Stimulated activated CD8-positive, alpha-beta memory T cell treated with anti-CD3 and anti-CD28 coated beads, Interleukin-12 subunit alpha, Interleukin-12 subunit beta, amount 100 ng/mL, for 24 hours (primary cell): ENCODE results near the gene EXOC7.
"Not testable (repeated sequence)": the region's sequence is repeated elsewhere in the genome, so short reads cannot be mapped to it uniquely, and the experiment has no call there.

ENCODE experiments used
- DNase-seq: peaks from one replicate; pipeline ENCODE4 v3.0.0-alpha.2; 2020; ENCODE audit errors: extremely low read depth

EXOC7 gene

GRCh38 chr17:76087531-76087930, 16.1 kb downstream of the EXOC7 start:
- DNase-seq, result no peak

- no peak for DNase-seq
Observed at GRCh38 chr17:76086384-76086783, 17.2 kb downstream of the EXOC7 start.

DNA sequence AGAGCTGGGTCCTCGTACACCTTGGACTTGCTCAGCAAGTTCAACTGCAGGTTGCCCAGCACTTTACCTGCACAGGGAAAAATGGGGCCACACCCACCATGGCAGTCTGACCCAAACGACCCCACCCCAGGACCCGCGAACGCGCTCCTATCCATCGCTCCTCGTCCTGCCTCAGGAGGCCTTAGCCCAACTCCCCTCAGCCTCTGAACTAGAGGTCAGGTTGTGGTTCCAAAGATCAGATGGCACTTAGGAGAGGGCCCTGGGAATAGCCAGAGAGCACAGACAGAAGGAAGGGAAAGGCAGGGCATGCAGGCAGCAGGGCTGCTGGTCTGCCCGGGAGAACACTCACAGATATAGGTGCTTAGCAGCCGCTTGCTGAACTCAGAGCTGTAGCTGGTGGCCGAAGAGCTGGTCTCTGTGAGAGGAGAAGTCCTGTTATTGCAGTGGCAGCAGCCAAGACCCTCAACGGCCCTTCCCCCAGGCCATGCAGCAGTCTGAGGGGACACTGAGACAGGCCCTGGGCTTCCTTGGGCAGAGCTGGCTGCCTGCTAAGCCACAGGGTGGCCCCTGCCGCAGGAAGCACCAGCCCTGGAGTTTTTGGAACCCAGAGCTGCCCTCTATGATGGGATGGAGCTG, 17.7 kb downstream of the EXOC7 start:
- no peak for DNase-seq

GRCh38 chr17:76085066-76085730, 18.4 kb downstream of the EXOC7 start:
- no peak for DNase-seq

- DNase-seq, result no peak
Observed at GRCh38 chr17:76083536-76084182, 19.9 kb downstream of the EXOC7 start.

GRCh38 chr17:76082326-76083251, 21.0 kb downstream of the EXOC7 start:
- DNase-seq, result no peak

DNA sequence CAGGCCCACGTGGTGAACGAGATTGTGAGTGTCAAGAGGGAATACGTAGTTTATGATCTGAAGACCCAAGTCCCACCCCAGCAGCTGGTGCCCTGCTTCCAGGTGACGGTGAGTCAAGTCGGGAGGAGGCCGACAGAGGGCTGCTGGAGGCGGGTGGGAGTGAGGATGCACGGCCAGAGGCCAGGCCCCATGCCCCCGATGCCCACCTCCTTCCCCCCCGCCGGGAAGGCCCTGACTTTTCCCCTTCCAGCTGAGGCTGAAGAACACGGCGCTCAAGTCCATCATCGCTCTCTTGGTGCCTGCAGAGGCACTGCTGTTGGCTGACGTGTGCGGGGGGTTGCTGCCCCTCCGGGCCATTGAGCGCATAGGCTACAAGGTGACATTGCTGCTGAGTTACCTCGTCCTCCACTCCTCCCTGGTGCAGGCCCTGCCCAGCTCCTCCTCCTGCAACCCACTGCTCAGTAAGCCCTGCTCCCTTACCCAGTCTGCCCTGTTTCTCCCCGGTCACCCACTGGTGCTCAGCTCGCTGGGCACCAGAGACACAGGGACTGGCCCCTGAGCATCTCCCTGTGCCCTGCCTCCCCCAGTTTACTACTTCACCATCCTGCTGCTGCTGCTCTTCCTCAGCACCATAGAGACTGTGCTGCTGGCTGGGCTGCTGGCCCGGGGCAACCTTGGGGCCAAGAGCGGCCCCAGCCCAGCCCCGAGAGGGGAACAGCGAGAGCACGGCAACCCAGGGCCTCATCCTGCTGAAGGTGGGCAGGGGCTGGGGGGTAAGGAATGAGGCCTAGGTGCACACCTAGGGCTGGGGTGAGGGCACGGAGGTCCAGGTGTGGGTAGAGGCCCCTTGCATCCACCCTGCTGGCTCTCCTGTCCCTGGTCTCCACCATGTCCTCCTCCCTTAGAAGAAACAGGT, 22.0 kb downstream of the EXOC7 start:
- DNase-seq, result no peak

- DNase-seq, result no peak
Observed at GRCh38 chr17:76080768-76081287, 22.8 kb downstream of the EXOC7 start.

DNA sequence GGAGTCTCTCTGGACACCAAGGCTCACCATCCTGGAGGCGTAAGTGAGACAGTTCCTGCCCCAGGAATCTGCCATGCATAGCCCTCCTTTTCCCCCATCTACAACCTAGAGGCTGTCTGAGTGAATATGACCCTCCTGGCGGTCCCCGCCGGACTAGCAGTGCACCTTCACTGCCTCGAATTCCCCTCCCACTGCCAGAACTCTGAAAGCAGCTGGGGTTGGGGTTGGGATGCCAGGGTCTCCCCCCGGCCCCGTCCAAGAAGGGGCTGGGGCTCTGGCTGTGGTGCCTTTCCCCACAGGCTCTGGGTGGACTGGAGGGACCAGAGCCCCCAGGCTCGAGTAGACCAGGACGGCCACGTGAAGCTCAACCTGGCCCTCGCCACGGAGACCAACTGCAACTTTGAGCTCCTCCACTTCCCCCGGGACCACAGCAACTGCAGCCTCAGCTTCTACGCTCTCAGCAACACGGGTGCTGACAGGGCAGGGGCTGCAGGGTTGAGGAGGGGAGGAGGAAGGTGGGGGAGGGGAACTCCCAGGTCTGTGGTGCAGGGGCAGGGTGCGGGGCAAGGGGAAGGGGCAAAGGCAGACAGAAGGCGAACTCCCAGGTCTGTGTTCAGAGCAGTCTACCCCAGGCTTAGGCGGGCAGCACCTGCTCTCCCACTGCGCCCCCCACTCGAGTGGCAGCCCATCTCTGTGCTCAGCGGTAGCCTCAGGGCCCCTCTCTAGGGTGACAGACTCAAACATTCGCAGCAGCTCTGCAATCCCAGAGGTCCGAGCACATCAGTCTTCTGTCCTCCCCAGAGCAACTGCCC, 23.4 kb downstream of the EXOC7 start:
- DNase-seq, result no peak

- DNase-seq, result no peak
Observed at GRCh38 chr17:76079535-76079955, 24.0 kb downstream of the EXOC7 start.

DNA sequence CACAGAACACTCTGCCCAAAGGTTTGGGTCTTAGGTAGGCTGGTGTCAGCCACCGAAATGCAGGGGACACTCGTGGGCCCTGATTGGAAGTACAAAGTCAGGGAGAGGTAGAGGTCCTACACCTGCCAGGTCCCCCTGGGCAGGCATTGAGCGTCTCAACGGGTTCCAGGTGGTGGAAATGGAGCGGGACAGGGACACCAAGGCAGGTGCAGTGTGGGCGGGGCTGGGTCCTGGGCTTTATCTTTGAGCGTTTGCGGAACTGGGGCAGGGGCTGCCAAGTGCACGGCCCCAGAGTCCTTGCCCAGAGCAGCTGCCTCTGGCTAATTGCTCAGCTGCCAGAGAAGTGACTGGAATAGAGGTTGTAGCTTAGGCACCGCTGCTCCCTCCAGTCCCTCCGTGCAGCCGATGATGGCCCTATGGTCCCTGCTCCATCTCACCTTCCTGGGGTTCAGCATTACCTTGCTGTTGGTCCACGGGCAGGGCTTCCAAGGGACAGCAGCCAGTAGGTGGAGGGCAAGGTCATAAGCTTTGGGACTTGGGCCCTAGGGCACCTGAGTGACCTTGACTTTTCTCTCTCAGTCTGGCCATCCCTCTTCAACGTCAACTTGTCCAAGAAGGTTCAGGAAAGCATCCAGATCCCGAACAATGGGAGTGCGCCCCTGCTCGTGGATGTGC, 24.6 kb downstream of the EXOC7 start, which contains the start of gene ZACN:
Gene ZACN (plus strand): TSS at position 323 of the 675 bp plus-strand sequence. CDS start 83 bp downstream, at position 406.
- no peak for DNase-seq

DNA sequence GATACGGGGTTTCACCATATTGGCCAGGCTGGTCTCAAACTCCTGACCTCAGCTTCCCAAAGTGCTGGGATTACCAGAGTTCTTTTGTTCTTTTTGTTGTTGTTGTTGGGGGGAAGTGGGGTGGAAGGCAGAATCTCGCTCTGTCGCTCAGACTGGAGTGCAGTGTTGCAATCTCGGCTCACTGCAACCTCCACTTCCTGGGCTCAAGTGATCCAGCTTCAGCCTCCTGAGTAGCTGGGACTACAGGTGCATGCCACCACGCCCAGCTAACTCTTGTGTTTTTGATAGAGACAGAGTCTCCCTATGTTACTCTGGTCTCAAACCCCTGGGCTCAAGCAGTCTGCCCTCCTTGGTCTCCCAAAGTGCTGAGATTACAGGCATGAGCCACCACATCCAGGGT, 25.2 kb downstream of the EXOC7 start:
- not testable (repeated sequence) for DNase-seq

DNA sequence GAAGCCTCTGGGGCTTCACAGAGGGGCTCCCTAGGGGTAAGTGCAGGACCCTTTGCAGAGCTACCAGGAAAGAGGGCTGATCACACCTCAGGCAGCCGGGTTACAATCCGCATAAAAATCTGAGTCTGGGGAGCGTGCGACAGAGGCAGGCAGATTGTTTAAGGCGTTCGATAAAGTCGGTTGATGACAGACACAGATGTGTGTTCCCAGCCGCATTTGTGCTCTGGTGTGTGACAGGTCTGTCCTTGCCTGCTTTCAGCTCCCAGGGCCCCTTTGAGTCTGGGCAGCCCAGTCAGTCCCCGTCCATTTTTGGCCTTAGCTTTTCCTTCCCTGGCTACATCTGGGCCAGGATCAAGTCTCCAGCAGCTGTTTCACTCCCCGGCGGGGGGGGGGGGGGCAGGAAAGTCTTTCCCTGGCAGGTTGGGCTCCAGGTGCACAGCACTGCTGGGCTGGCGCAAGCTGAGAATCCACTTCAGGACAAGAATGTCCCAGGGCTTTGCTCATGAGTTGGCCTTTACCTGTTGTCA, 25.9 kb downstream of the EXOC7 start:
- no peak for DNase-seq

DNA sequence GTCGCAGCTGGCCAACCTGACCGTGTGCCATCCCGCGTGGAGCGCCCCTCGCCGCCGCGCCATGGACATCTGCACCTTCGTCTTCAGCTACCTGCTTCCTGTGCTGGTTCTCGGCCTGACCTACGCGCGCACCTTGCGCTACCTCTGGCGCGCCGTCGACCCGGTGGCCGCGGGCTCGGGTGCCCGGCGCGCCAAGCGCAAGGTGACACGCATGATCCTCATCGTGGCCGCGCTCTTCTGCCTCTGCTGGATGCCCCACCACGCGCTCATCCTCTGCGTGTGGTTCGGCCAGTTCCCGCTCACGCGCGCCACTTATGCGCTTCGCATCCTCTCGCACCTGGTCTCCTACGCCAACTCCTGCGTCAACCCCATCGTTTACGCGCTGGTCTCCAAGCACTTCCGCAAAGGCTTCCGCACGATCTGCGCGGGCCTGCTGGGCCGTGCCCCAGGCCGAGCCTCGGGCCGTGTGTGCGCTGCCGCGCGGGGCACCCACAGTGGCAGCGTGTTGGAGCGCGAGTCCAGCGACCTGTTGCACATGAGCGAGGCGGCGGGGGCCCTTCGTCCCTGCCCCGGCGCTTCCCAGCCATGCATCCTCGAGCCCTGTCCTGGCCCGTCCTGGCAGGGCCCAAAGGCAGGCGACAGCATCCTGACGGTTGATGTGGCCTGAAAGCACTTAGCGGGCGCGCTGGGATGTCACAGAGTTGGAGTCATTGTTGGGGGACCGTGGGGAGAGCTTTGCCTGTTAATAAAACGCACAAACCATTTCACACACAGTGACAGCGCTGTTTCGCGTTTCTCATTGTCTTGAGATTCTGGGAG, 26.6 kb downstream of the EXOC7 start:
- DNase-seq, result no peak

DNA sequence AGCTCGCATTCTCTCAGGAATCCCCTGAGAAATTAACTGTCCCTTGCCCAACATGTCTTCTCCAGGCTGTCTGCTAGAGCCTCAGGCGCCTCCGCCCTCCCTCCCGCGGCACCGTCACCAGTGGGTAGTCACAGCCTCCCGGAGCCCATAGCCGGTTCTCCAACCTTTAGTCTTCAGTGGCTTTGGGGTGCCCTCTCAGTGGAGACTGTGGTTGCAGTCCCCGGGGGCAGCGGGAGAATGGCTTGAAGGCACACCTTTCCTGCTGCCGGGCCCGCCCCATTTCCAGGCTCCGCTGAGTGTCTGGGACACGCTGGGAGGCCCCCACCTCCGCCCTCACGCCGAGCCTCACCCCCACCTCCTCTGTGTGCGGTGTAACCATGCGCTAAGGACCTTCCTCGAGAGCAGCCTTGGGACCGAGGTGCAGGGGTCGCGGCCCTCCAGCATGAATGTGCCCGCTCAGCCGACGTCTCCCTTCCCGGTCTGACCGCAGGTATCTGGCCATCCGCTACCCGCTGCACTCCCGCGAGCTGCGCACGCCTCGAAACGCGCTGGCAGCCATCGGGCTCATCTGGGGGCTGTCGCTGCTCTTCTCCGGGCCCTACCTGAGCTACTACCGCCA, 27.3 kb downstream of the EXOC7 start:
- DNase-seq, result no peak

- no peak for DNase-seq
Observed at GRCh38 chr17:76075364-76076145, 28.0 kb downstream of the EXOC7 start.
